ENCODE data around the gene TAS1R3. TPM values are rescaled to one million over a fixed set of nuclear protein-coding genes. Genes with fewer than 3 reads are reported as not detected.

Gene TAS1R3
- total RNA-seq, 2 donors from 2014 or later, result 0.30 to 0.35 TPM

DNA sequence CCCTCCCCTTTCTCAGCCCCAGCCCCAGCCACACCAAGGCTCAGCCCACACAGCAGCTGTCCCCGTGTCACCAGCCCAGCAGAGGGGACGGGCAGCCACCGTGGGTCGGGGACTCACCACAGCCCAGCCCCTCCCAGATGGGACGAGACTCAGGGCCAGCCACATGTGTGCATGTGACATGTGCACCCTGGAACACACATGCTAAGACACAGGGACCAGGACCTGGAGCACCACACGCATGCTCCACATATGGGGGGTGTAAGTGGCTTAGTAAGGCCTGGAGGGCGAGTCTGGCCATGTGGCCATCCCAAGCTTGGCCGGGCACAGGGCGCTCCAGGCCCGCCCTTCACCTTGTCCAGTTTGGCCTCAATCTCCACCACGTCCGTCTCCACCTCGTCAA is 27.3 kb upstream of the TAS1R3 start:
- Histone ChIP-seq H3K4me1 (peaks cover 0 to 37% of the 10 kb centered on the region in 2 donors), H3K9me3 (no peaks in the 10 kb centered on the region), H3K4me3 (no peak overlapping the region), H3K27me3 (no peaks in the 10 kb centered on the region), H3K27ac (peak overlapping the region in 1 of 2 donors; percentile 73), H3K36me3 (no peaks in the 10 kb centered on the region)
- TF ChIP-seq, protein P1, sequence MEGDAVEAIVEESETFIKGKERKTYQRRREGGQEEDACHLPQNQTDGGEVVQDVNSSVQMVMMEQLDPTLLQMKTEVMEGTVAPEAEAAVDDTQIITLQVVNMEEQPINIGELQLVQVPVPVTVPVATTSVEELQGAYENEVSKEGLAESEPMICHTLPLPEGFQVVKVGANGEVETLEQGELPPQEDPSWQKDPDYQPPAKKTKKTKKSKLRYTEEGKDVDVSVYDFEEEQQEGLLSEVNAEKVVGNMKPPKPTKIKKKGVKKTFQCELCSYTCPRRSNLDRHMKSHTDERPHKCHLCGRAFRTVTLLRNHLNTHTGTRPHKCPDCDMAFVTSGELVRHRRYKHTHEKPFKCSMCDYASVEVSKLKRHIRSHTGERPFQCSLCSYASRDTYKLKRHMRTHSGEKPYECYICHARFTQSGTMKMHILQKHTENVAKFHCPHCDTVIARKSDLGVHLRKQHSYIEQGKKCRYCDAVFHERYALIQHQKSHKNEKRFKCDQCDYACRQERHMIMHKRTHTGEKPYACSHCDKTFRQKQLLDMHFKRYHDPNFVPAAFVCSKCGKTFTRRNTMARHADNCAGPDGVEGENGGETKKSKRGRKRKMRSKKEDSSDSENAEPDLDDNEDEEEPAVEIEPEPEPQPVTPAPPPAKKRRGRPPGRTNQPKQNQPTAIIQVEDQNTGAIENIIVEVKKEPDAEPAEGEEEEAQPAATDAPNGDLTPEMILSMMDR (IDR thresholded peaks at IDR 0.05), result no peak
- DNase-seq (ENCODE audit: low spot score), result no peak

DNA sequence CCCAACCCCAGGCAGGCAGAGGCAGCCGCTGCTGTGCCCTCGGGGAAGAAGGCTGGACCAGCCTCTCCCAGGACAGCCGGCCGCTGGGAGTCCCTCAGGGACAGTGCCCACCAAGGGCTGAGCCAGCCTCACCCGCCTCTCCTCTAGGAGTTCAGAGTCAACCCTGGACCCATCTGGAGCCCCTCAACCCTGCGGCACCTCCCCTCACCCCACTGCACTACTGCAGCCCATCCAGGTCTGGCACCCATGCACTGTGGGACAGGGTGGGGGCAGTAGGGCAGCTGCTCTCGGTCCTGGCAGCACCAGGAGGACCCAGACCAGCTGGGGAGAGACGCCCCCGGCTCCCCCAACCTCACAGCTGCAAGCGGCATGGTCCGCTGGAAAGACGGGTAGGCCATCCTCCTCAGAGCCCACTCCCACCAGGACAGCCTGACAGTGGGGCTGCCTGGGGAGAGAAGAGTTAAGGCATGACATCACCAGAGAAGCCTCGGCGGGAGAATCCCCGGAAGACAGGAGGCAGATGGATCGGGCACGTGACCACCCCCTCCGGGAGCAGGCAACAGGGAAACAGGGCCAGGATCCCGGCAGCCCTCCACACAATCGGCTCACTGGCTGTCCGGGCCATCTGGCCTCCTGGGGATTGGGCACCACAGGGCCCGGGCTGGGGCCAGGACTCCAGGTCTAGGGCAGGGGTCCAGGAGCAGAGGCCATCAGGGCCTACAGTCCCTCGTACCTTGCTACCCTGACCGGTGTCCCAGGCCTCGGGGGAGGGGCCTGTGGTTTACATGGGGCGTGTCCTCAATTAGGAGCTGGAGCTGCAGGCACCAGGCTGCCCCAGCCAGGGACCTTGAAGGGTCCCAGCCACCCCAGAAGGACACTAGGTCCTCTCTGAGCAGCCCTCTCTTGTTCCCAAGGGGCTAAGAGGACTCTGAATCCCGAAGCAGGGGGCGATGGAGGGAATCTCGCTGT is 26.5 kb upstream of the TAS1R3 start:
- TF ChIP-seq, protein P1 (IDR thresholded peaks at IDR 0.05), result no peak
- peak overlapping the region; percentile 73 to 75 for H3K27ac ChIP-seq

GRCh38 chr1:1305300-1306069 is 25.6 kb upstream of the TAS1R3 start:
- no peaks in the 10 kb centered on the region for H3K27me3 ChIP-seq

More for the DNA sequence above, 26.5 kb upstream of the TAS1R3 start:
- Histone ChIP-seq H3K4me3 (peak overlapping the region; percentile 18 to 90), H3K27me3 (no peaks in the 10 kb centered on the region), H3K9me3 (no peaks in the 10 kb centered on the region), H3K4me1 (peaks cover 0 to 46% of the 10 kb centered on the region in 2 donors), H3K36me3 (no peaks in the 10 kb centered on the region)
- peak; percentile 79 for DNase-seq (ENCODE audit: low spot score)

GRCh38 chr1:1306070-1306660 is 24.9 kb upstream of the TAS1R3 start:
- Histone ChIP-seq H3K27me3 (no peaks in the 10 kb centered on the region), H3K4me1 (peaks cover 0 to 51% of the 10 kb centered on the region in 2 donors), H3K36me3 (peaks cover 4% of the 10 kb centered on the region), H3K27ac (peak overlapping the region; percentile 73 to 75), H3K4me3 (peak overlapping the region; percentile 18 to 90), H3K9me3 (no peaks in the 10 kb centered on the region)
- TF ChIP-seq, protein P1 (IDR thresholded peaks at IDR 0.05), result no peak
- no peak for DNase-seq (ENCODE audit: low spot score)

More at GRCh38 chr1:1305300-1306069, 25.6 kb upstream of the TAS1R3 start:
- Histone ChIP-seq H3K4me3 (peak overlapping the region; percentile 18 to 90), H3K36me3 (no peaks in the 10 kb centered on the region), H3K27ac (peak overlapping the region; percentile 73 to 75), H3K9me3 (no peaks in the 10 kb centered on the region), H3K4me1 (peaks cover 0 to 51% of the 10 kb centered on the region in 2 donors)
- TF ChIP-seq, protein P1 (IDR thresholded peaks at IDR 0.05), result no peak
- DNase-seq (ENCODE audit: low spot score), result peak; percentile 82

GRCh38 chr1:1306661-1307260 is 24.3 kb upstream of the TAS1R3 start:
- H3K4me1 ChIP-seq, result peaks cover 0 to 51% of the 10 kb centered on the region in 2 donors
- H3K9me3 ChIP-seq, result no peaks in the 10 kb centered on the region
- peak overlapping the region; percentile 67 to 90 for H3K4me3 ChIP-seq
- TF ChIP-seq, protein P1 (IDR thresholded peaks at IDR 0.05), result no peak
- H3K36me3 ChIP-seq, result peaks cover 10% of the 10 kb centered on the region
- peak overlapping the region; percentile 95 for H3K27ac ChIP-seq
- no peak for DNase-seq (ENCODE audit: low spot score)
- no peaks in the 10 kb centered on the region for H3K27me3 ChIP-seq

Data from right atrium auricular region (tissue), 2 donors.